ENCODE results near the gene KIF21B.

GRCh38 chr1:200922406-200922805 lies 101.1 kb downstream of the KIF21B start:
- no peak for TF ChIP-seq POLR2A (IDR thresholded peaks at IDR 0.05; ENCODE audit: low read depth, low read length)
- no peak for TF ChIP-seq CTCF (conservative IDR thresholded peaks at IDR 0.05; ENCODE audit: low read depth, low read length)
- no peak for TF ChIP-seq CEBPB (IDR thresholded peaks at IDR 0.05; ENCODE audit: low read depth, low read length)
- no peak for TF ChIP-seq SMC3 (IDR thresholded peaks at IDR 0.05; ENCODE audit: low read depth, low read length)
- no peak for TF ChIP-seq CHD1 (IDR thresholded peaks at IDR 0.05; ENCODE audit: low read depth, low read length)
- TF ChIP-seq RCOR1 (IDR thresholded peaks at IDR 0.05; ENCODE audit: insufficient replicate concordance, low read length): no peak
- TF ChIP-seq RAD21 (IDR thresholded peaks at IDR 0.05; ENCODE audit: low read length): no peak
- TF ChIP-seq USF2 (IDR thresholded peaks at IDR 0.05; ENCODE audit: low read depth, low read length): no peak

Measured in IMR-90 (cell line).